ENCODE data around the gene SIRT6. TPM values are rescaled to one million over a fixed set of nuclear protein-coding genes. Genes with fewer than 3 reads are reported as not detected.
A peak's percentile ranks its signal among the peaks of the same experiment; 100 is the strongest.

Gene SIRT6
- total and polyA plus RNA-seq, 9 of the 15 experiments (the other 6 are each of a cell fraction or from before 2014, with no cell fraction given): 1.4 to 41.1 (median 10.2) TPM

DNA sequence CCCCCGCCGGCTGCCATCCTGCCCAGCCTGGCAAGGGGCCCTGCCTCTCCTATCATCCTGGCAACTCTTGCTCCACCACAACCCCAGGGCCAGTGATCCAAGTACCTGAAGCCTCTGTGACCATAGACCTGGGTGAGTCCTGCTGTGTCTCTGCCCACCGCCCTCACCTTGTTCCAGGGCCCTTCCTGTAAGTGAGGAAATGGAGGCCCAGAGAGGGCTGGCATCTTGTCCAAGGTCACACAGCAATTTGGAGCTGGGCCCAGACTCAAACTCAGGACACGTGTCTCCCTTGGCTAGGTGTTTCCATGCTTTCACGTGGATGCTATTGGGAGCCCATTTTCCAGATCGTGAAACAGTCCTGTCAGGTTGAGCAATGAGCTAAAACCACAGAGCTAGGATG lies 25.2 kb downstream of the SIRT6 start (continued):
- no peak for TF ChIP-seq ZNF253 (CRISPR knock-in tag; conservative IDR thresholded peaks at IDR 0.05)
- no peak for TF ChIP-seq ZNF644 (tag; IDR thresholded peaks at IDR 0.05; ENCODE audit: low read depth)
- TF ChIP-seq MTA2 (IDR thresholded peaks at IDR 0.05; ENCODE audit: low read depth): no peak
- no peak for TF ChIP-seq U2AF1 (optimal IDR thresholded peaks at IDR 0.05; ENCODE audit: low read depth, low read length)

DNA sequence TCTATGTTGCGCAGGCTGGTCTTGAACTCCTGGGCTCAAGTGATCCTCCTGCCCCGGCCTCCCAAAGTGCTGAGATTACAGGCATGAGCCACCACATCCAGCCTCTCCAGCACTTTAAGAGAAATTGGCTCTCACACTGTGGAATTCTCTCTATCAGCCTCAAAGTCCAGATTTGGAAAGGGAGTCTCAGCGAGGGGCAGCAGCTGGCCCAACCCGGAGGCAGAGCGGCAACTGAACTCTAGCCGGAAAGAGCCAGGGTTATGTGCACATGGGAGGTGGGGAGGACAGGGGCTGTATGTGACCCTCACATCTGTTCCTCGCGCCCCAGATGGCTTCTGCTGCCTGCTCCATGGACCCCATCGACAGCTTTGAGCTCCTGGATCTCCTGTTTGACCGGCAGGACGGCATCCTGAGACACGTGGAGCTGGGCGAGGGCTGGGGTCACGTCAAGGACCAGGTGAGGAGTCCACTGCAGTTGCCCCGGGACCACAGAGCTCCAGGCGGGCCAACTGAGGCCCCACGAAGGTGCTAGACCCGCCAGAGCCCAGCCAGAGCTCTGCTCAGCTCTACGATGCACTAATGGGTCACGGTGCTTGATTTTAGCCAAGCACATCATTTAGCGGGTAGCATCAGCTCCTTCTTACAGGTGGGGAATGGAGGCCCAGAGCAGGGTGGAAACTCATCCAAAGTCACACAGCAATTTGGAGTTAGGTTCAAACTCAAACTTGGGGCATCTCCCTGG lies 27.6 kb downstream of the SIRT6 start:
- peaks cover 11 to 28% of the 10 kb centered on the region in 2 experiments; a peak in 4 of 5 replicates for H3K27me3 ChIP-seq (ENCODE audit: control insufficient read depth in 2 of 2, insufficient read depth in 2 of 2, low read length in 2 of 2)
- FAIRE-seq: no peak
- in situ Hi-C loops (cut with MboI) (no loop called here), intact Hi-C loops (cut with micrococcal nuclease) (no loop called here)
- no peak overlapping the region for H3K4me2 ChIP-seq (ENCODE audit: insufficient read depth, low read length)
- ChIA-PET CTCF (ENCODE audit: low intra/inter-chr PET ratio) (no interaction called here), POLR2A (interaction anchor here (0.6 to 1.5 kb wide), 5 partner anchors 11 to 1765 kb away, joined by 3 to 5 read pairs (median 3); partner anchors contain the start of gene EEF2)
- BruUV-seq (replicated peaks): no TSS peak
- peak overlapping the region in 1 of 2 experiments; percentile 71; a peak in 1 of 4 replicates for H3K9ac ChIP-seq (ENCODE audit: insufficient read depth in 1 of 2, low read depth in 2 of 2, low read length in 2 of 2)
- peak in 1 of 4 experiments; percentile 4 for DNase-seq (ENCODE audit: extremely low read depth in 1 of 4, low spot score in 3 of 4)
- TF ChIP-seq BCOR (IDR thresholded peaks at IDR 0.05) (0 out of 2 replicates have a peak, but pooled peaks have one; percentile 47), RBM25 (IDR thresholded peaks at IDR 0.05; ENCODE audit: low read depth, low read length, severe bottlenecking) (peak; percentile 40), NCOA4 (IDR thresholded peaks at IDR 0.05; ENCODE audit: partially characterized antibody) (no peak), GTF2E2 (tag; IDR thresholded peaks at IDR 0.05) (no peak)
- H3K27ac ChIP-seq (ENCODE audit: extremely low read depth, low read depth, low read length): no peak overlapping the region
- peaks cover 2 to 19% of the 10 kb centered on the region in 2 experiments; a peak in 3 of 5 replicates for H3K4me1 ChIP-seq (replicated peaks in 1 of 2; ENCODE audit: control insufficient read depth in 2 of 2, insufficient read depth in 2 of 2, low read length in 2 of 2)
- H3K79me2 ChIP-seq (ENCODE audit: control insufficient read depth, insufficient read depth, low read length): no peaks in the 10 kb centered on the region
- ATAC-seq: no peak
- no peaks in the 10 kb centered on the region for H3K9me1 ChIP-seq (ENCODE audit: control insufficient read depth, insufficient read depth, low read length)
- 20% methylated on average over 21 of the region's 21 CpGs for WGBS (ENCODE audit: insufficient coverage, low coverage, missing lambda C conversion rate)
- no peak overlapping the region for H3K4me3 ChIP-seq
- H4K20me1 ChIP-seq (replicated peaks; ENCODE audit: control insufficient read depth, insufficient read depth, low read length): no peaks in the 10 kb centered on the region
- no peaks in the 10 kb centered on the region for H3K36me3 ChIP-seq (ENCODE audit: control insufficient read depth, insufficient read depth, low read length)
- no peak overlapping the region for H2AFZ ChIP-seq (ENCODE audit: low read depth, low read length)
- no peaks in the 10 kb centered on the region for H3K9me3 ChIP-seq (replicated peaks; ENCODE audit: control insufficient read depth, insufficient read depth, low read depth, low read length)

Measured in K562 (cell line).